Thyroid gland (tissue), 4 donors: ENCODE measurements around the gene ST3GAL3.

Experiments
- POLR2A ChIP-seq, 2 donors: fragments of 450-650 bp; IDR thresholded peaks; one replicate each; pipeline ENCODE4 v1.6.1; 2017; ENCODE audit warnings: antibody characterized with exemption in 2 of 2, mild to moderate bottlenecking in 2 of 2, moderate library complexity in 1 of 2
- TF ChIP-seq, protein P1 (sequence below), 6 experiments: fragments of 200-600 bp in 3 of 6; fragments of 450-650 bp in 3 of 6; sonication (generic) in 3 of 6; IDR thresholded peaks; one replicate each; pipeline ENCODE4 v1.5.1; 2016 to 2019; ENCODE audit warnings: antibody characterized with exemption in 6 of 6, mild to moderate bottlenecking in 2 of 6, inconsistent platforms in 1 of 6, moderate library complexity in 1 of 6

DNA sequence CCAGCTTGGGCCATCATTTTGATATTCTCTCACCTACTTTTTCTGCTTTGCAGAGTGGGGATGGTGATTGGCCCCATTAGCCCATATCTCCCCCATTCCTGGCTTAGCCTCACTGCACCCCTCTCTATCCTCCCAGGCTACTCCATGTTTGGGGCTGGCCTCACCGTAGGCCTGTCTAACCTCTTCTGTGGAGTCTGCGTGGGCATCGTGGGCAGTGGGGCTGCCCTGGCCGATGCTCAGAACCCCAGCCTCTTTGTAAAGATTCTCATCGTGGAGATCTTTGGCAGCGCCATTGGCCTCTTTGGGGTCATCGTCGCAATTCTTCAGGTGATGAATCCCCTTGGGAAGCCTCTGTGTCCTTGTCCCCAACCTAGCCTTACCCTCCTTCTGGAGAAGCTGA is 269.6 kb downstream of the ST3GAL3 start:
- TF ChIP-seq POLR2A (IDR thresholded peaks at IDR 0.05), result no peak
- TF ChIP-seq, protein P1, sequence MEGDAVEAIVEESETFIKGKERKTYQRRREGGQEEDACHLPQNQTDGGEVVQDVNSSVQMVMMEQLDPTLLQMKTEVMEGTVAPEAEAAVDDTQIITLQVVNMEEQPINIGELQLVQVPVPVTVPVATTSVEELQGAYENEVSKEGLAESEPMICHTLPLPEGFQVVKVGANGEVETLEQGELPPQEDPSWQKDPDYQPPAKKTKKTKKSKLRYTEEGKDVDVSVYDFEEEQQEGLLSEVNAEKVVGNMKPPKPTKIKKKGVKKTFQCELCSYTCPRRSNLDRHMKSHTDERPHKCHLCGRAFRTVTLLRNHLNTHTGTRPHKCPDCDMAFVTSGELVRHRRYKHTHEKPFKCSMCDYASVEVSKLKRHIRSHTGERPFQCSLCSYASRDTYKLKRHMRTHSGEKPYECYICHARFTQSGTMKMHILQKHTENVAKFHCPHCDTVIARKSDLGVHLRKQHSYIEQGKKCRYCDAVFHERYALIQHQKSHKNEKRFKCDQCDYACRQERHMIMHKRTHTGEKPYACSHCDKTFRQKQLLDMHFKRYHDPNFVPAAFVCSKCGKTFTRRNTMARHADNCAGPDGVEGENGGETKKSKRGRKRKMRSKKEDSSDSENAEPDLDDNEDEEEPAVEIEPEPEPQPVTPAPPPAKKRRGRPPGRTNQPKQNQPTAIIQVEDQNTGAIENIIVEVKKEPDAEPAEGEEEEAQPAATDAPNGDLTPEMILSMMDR (IDR thresholded peaks at IDR 0.05), result no peak
